K562 (cell line): ENCODE data around the gene ITPRID2. TPM values are rescaled to one million over a fixed set of nuclear protein-coding genes. Genes with fewer than 3 reads are reported as not detected.
A peak's percentile ranks its signal among the peaks of the same experiment; 100 is the strongest.

Source experiments
- CREBBP ChIP-seq: IDR thresholded peaks from one replicate; pipeline ENCODE4 v1.6.1; 2012; ENCODE audit warnings: low read depth, mild to moderate bottlenecking, control low read depth, inconsistent platforms, low read length
- ETV1 ChIP-seq: fragments of 450-650 bp; conservative IDR thresholded peaks from 2 replicates; pipeline ENCODE4 v1.6.1; 2016; ENCODE audit warnings: missing genetic modification characterization, control low read depth, low read depth, missing compliant biosample characterization
- NFIC ChIP-seq: fragments of 450-650 bp; IDR thresholded peaks from 2 replicates; pipeline ENCODE4 v1.6.1; 2017; ENCODE audit warnings: mild to moderate bottlenecking, inconsistent platforms
- NFXL1 ChIP-seq: fragments of 450-650 bp; formaldehyde crosslinking; IDR thresholded peaks from 2 replicates; pipeline ENCODE4 v1.4.0; 2021; ENCODE audit warnings: mild to moderate bottlenecking
- POLR2A ChIP-seq: fragments of 450-650 bp; conservative IDR thresholded peaks from 2 replicates; pipeline ENCODE4 v1.6.1; 2016
- POLR2B ChIP-seq: fragments of 450-650 bp; IDR thresholded peaks from 2 replicates; pipeline ENCODE4 v1.6.1; 2018; ENCODE audit warnings: low read depth; ENCODE audit not compliant: partially characterized antibody
- SIN3A ChIP-seq, 2 experiments: fragments of 150-350 bp in 1 of 2; IDR thresholded peaks; 2 replicates each; pipeline ENCODE4 v1.6.1; 2011 to 2016; ENCODE audit warnings: borderline replicate concordance in 2 of 2, low read depth in 2 of 2, low read length in 2 of 2, mild to moderate bottlenecking in 2 of 2, moderate library complexity in 2 of 2; ENCODE audit not compliant: control insufficient read depth in 1 of 2
- SMARCE1 ChIP-seq: fragments of 450-650 bp; IDR thresholded peaks from 2 replicates; pipeline ENCODE4 v1.7.1; 2016; ENCODE audit warnings: mild to moderate bottlenecking
- SP1 ChIP-seq: sonication (generic); formaldehyde crosslinking; IDR thresholded peaks from 2 replicates; pipeline ENCODE4 v1.8.1; 2022; ENCODE audit warnings: mild to moderate bottlenecking, missing genetic modification reagents
- ZFP36 ChIP-seq: fragments of 150-350 bp; IDR thresholded peaks from 2 replicates; pipeline ENCODE4 v1.6.1; 2018; ENCODE audit warnings: low read length, low read depth; ENCODE audit not compliant: partially characterized antibody
- polyA plus RNA-seq, 8 experiments: library from polyadenylated mRNA; depleted of rRNA in 4 of 8; stranded (reverse) in 5 of 8; unstranded in 3 of 8; fragments of >200 nt; fragmentation: Nextera tagmentation in 2 of 8; fragmentation: Illumina TruSeq in 1 of 8; extraction: Ambion mirVana in 2 of 8; extraction: Trizol in 1 of 8; gene quantifications; 2 replicates each; pipeline versions ENCODE4 v1.2.1 to v1.2.3, GENCODE V29; 2011 to 2014; ENCODE audit warnings: inconsistent platforms in 1 of 8, missing spikeins in 1 of 8
- total RNA-seq, 7 experiments: library from RNA; depleted of rRNA in 6 of 7; stranded (reverse); fragments of >200 nt in 6 of 7; fragmentation: Illumina TruSeq in 2 of 7; extraction: Trizol in 2 of 7; gene quantifications; 2 replicates each; pipeline versions ENCODE4 v1.2.1 to v1.2.3, GENCODE V29; 2011 to 2021; ENCODE audit warnings: low replicate concordance in 1 of 7
- TF ChIP-seq, protein P1 (sequence below): fragments of 250-450 bp; sonication (Bioruptor Pico); IDR thresholded peaks from 2 replicates; pipeline ENCODE4 v1.8.0; 2022; ENCODE audit warnings: inconsistent platforms
- TF ChIP-seq, protein P2 (sequence below): fragments of 200-800 bp; sonication (Bioruptor generic); IDR thresholded peaks from 2 replicates; pipeline ENCODE4 v1.6.1; 2016; ENCODE audit warnings: missing genetic modification characterization, missing compliant biosample characterization
- TF ChIP-seq, protein P3 (sequence below): fragments of 450-650 bp; formaldehyde crosslinking; IDR thresholded peaks from 2 replicates; pipeline ENCODE4 v1.4.0; 2020; ENCODE audit warnings: mild to moderate bottlenecking, moderate library complexity
- TF ChIP-seq, protein P4 (sequence below): fragments of 250-450 bp; sonication (Bioruptor Pico); IDR thresholded peaks from 2 replicates; pipeline ENCODE4 v1.4.0; 2020; ENCODE audit warnings: mild to moderate bottlenecking, moderate library complexity
- TF ChIP-seq, protein P5 (sequence below): sonication (generic); formaldehyde crosslinking; IDR thresholded peaks from 2 replicates; pipeline ENCODE4 v1.9.0; 2022; ENCODE audit warnings: mild to moderate bottlenecking, missing genetic modification reagents

Gene ITPRID2
- total and polyA plus RNA-seq, 9 of the 15 experiments (the other 6 are each of a cell fraction or from before 2014, with no cell fraction given) = 18.5 to 77.8 (median 52.0) TPM

DNA sequence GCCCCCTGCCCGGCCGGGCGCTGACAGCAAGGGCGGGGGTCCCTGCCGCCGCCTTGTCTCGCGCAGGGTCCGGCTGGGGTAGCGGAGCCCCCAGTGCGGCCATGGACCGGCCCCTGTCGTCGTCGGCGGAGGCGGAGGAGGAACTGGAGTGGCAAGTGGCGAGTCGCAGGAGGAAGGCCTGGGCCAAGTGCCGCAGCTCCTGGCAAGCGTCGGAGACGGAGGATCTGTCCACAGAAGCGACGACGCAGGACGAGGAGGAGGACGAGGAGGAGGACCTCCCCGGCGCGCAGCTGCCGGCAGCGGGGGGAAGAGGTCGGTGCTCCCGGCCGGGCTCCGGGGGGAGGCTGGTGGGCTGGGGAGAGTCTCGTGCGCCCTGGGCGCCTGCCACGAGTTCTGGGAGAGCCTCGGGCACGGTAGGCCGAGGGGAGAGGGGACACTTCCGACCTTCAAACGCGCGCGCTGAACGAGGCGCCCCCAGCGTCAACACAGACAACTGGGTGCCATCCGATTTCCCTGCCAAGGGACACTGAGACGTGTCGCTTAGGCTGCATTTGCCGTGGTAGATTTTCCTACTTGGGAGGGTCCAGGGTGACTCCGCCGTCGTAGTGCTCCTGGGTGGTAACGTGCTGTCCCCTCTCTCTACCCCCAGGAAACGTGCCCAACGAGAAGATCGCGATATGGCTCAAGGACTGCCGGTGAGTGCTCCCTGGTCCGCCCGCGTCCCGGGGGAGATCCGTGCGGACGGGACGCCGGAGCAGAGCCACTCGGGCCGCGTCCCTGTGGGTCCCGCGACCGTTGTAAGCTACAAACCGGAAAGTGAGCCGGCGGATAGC lies 652 bp downstream of the ITPRID2 start (continued):
- no peak for TF ChIP-seq SIN3A (IDR thresholded peaks at IDR 0.05; ENCODE audit: borderline replicate concordance in 2 of 2, control insufficient read depth in 1 of 2, low read depth in 2 of 2, low read length in 2 of 2)
- TF ChIP-seq CREBBP = no peak
- TF ChIP-seq, protein P1, sequence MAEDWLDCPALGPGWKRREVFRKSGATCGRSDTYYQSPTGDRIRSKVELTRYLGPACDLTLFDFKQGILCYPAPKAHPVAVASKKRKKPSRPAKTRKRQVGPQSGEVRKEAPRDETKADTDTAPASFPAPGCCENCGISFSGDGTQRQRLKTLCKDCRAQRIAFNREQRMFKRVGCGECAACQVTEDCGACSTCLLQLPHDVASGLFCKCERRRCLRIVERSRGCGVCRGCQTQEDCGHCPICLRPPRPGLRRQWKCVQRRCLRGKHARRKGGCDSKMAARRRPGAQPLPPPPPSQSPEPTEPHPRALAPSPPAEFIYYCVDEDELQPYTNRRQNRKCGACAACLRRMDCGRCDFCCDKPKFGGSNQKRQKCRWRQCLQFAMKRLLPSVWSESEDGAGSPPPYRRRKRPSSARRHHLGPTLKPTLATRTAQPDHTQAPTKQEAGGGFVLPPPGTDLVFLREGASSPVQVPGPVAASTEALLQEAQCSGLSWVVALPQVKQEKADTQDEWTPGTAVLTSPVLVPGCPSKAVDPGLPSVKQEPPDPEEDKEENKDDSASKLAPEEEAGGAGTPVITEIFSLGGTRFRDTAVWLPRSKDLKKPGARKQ (CRISPR knock-in tag) = no peak
- no peak for TF ChIP-seq SP1
- peak; percentile 38 for TF ChIP-seq POLR2B
- peak; percentile 24; the same call in 1 of the 2 replicates for TF ChIP-seq NFIC
- no peak for TF ChIP-seq NFXL1 (CRISPR knock-in tag)
- TF ChIP-seq, protein P2, sequence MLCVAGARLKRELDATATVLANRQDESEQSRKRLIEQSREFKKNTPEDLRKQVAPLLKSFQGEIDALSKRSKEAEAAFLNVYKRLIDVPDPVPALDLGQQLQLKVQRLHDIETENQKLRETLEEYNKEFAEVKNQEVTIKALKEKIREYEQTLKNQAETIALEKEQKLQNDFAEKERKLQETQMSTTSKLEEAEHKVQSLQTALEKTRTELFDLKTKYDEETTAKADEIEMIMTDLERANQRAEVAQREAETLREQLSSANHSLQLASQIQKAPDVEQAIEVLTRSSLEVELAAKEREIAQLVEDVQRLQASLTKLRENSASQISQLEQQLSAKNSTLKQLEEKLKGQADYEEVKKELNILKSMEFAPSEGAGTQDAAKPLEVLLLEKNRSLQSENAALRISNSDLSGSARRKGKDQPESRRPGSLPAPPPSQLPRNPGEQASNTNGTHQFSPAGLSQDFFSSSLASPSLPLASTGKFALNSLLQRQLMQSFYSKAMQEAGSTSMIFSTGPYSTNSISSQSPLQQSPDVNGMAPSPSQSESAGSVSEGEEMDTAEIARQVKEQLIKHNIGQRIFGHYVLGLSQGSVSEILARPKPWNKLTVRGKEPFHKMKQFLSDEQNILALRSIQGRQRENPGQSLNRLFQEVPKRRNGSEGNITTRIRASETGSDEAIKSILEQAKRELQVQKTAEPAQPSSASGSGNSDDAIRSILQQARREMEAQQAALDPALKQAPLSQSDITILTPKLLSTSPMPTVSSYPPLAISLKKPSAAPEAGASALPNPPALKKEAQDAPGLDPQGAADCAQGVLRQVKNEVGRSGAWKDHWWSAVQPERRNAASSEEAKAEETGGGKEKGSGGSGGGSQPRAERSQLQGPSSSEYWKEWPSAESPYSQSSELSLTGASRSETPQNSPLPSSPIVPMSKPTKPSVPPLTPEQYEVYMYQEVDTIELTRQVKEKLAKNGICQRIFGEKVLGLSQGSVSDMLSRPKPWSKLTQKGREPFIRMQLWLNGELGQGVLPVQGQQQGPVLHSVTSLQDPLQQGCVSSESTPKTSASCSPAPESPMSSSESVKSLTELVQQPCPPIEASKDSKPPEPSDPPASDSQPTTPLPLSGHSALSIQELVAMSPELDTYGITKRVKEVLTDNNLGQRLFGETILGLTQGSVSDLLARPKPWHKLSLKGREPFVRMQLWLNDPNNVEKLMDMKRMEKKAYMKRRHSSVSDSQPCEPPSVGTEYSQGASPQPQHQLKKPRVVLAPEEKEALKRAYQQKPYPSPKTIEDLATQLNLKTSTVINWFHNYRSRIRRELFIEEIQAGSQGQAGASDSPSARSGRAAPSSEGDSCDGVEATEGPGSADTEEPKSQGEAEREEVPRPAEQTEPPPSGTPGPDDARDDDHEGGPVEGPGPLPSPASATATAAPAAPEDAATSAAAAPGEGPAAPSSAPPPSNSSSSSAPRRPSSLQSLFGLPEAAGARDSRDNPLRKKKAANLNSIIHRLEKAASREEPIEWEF = no peak
- TF ChIP-seq, protein P3, sequence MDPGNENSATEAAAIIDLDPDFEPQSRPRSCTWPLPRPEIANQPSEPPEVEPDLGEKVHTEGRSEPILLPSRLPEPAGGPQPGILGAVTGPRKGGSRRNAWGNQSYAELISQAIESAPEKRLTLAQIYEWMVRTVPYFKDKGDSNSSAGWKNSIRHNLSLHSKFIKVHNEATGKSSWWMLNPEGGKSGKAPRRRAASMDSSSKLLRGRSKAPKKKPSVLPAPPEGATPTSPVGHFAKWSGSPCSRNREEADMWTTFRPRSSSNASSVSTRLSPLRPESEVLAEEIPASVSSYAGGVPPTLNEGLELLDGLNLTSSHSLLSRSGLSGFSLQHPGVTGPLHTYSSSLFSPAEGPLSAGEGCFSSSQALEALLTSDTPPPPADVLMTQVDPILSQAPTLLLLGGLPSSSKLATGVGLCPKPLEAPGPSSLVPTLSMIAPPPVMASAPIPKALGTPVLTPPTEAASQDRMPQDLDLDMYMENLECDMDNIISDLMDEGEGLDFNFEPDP (CRISPR knock-in tag) = no peak
- TF ChIP-seq, protein P4, sequence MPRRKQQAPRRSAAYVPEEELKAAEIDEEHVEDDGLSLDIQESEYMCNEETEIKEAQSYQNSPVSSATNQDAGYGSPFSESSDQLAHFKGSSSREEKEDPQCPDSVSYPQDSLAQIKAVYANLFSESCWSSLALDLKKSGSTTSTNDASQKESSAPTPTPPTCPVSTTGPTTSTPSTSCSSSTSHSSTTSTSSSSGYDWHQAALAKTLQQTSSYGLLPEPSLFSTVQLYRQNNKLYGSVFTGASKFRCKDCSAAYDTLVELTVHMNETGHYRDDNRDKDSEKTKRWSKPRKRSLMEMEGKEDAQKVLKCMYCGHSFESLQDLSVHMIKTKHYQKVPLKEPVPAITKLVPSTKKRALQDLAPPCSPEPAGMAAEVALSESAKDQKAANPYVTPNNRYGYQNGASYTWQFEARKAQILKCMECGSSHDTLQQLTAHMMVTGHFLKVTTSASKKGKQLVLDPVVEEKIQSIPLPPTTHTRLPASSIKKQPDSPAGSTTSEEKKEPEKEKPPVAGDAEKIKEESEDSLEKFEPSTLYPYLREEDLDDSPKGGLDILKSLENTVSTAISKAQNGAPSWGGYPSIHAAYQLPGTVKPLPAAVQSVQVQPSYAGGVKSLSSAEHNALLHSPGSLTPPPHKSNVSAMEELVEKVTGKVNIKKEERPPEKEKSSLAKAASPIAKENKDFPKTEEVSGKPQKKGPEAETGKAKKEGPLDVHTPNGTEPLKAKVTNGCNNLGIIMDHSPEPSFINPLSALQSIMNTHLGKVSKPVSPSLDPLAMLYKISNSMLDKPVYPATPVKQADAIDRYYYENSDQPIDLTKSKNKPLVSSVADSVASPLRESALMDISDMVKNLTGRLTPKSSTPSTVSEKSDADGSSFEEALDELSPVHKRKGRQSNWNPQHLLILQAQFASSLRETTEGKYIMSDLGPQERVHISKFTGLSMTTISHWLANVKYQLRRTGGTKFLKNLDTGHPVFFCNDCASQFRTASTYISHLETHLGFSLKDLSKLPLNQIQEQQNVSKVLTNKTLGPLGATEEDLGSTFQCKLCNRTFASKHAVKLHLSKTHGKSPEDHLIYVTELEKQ (CRISPR knock-in tag) = no peak
- TF ChIP-seq POLR2A = peak; percentile 86
- no peak for TF ChIP-seq SMARCE1
- TF ChIP-seq, protein P5, sequence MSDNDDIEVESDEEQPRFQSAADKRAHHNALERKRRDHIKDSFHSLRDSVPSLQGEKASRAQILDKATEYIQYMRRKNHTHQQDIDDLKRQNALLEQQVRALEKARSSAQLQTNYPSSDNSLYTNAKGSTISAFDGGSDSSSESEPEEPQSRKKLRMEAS (CRISPR knock-in tag) = peak; percentile 84
- peak; percentile 70 for TF ChIP-seq ETV1
- TF ChIP-seq ZFP36 = no peak
